GM12878 (cell line): ENCODE measurements around the gene ARHGEF3. TPM values are rescaled to one million over a fixed set of nuclear protein-coding genes. Genes with fewer than 3 reads are reported as not detected.

Experiments used
- ASH2L ChIP-seq: fragments of 300-600, 200-600 bp; sonication (generic); IDR thresholded peaks from 2 replicates; pipeline ENCODE4 v1.6.1; 2017; ENCODE audit warnings: low read depth, mild to moderate bottlenecking, borderline replicate concordance
- BACH1 ChIP-seq: fragments of 450-650 bp; IDR thresholded peaks from 2 replicates; pipeline ENCODE4 v1.6.1; 2017; ENCODE audit warnings: mild to moderate bottlenecking, borderline replicate concordance
- CBX3 ChIP-seq: fragments of 200-600 bp; sonication (generic); IDR thresholded peaks from 2 replicates; pipeline ENCODE4 v1.6.1; 2016; ENCODE audit warnings: low read depth, borderline replicate concordance
- CHD1 ChIP-seq: IDR thresholded peaks from 2 replicates; pipeline ENCODE4 v1.6.1; 2012; ENCODE audit warnings: low read depth, low read length, improper control_type of control experiment
- CHD4 ChIP-seq: fragments of 200-600 bp; sonication (generic); IDR thresholded peaks from 2 replicates; pipeline ENCODE4 v1.6.1; 2016; ENCODE audit warnings: mild to moderate bottlenecking
- CREB1 ChIP-seq: IDR thresholded peaks from 2 replicates; pipeline ENCODE4 v1.6.1; 2012; ENCODE audit warnings: low read depth, mild to moderate bottlenecking, inconsistent platforms
- ESRRA ChIP-seq: IDR thresholded peaks from 2 replicates; pipeline ENCODE4 v1.6.1; 2012; ENCODE audit warnings: mild to moderate bottlenecking, low read length, improper control_type of control experiment
- FOXK2 ChIP-seq: fragments of 450-650 bp; IDR thresholded peaks from 2 replicates; pipeline ENCODE4 v1.6.1; 2017; ENCODE audit warnings: mild to moderate bottlenecking, moderate library complexity
- HDGF ChIP-seq: fragments of 450-650 bp; IDR thresholded peaks from 2 replicates; pipeline ENCODE4 v1.6.1; 2016; ENCODE audit warnings: antibody characterized with exemption
- IKZF1 ChIP-seq: fragments of 450-650 bp; conservative IDR thresholded peaks from 2 replicates; pipeline ENCODE4 v1.6.1; 2017; ENCODE audit warnings: antibody characterized with exemption, mild to moderate bottlenecking
- MEF2B ChIP-seq: fragments of 450-650 bp; IDR thresholded peaks from 2 replicates; pipeline ENCODE4 v1.6.1; 2018; ENCODE audit warnings: mild to moderate bottlenecking, moderate library complexity; ENCODE audit not compliant: partially characterized antibody, poor library complexity, severe bottlenecking
- MYC ChIP-seq: IDR thresholded peaks from 2 replicates; pipeline ENCODE4 v1.6.1; 2011; ENCODE audit warnings: mild to moderate bottlenecking, low read length, moderate library complexity, inconsistent platforms; ENCODE audit not compliant: insufficient read depth, insufficient replicate concordance, insufficient read length, severe bottlenecking
- NFIC ChIP-seq: IDR thresholded peaks from 2 replicates; pipeline ENCODE4 v1.6.1; 2012; ENCODE audit warnings: low read depth, mild to moderate bottlenecking, inconsistent platforms, low read length, moderate library complexity
- NKRF ChIP-seq: fragments of 450-650 bp; conservative IDR thresholded peaks from 2 replicates; pipeline ENCODE4 v1.6.1; 2017; ENCODE audit warnings: mild to moderate bottlenecking, moderate library complexity
- NR2C2 ChIP-seq: IDR thresholded peaks from 2 replicates; pipeline ENCODE4 v1.6.1; 2011; ENCODE audit warnings: borderline replicate concordance, low read depth; ENCODE audit not compliant: control insufficient read depth, insufficient read length
- RCOR1 ChIP-seq: conservative IDR thresholded peaks from 2 replicates; pipeline ENCODE4 v1.6.1; 2012; ENCODE audit warnings: low read depth, low read length, improper control_type of control experiment
- RELA ChIP-seq: fragments of 450-650 bp; IDR thresholded peaks from 2 replicates; pipeline ENCODE4 v1.8.0; 2014; ENCODE audit warnings: borderline replicate concordance; ENCODE audit not compliant: partially characterized antibody
- SIN3A ChIP-seq: IDR thresholded peaks from 2 replicates; pipeline ENCODE4 v1.6.1; 2012; ENCODE audit warnings: low read depth, low read length, improper control_type of control experiment
- SMC3 ChIP-seq: IDR thresholded peaks from 2 replicates; pipeline ENCODE4 v1.6.1; 2011; ENCODE audit warnings: low read length, improper control_type of control experiment, borderline replicate concordance
- TARDBP ChIP-seq: IDR thresholded peaks from 2 replicates; pipeline ENCODE4 v1.6.1; 2016; ENCODE audit warnings: borderline replicate concordance
- polyA plus RNA-seq, 11 experiments: library from polyadenylated mRNA; depleted of rRNA in 4 of 11; unstranded in 6 of 11; stranded (reverse) in 5 of 11; fragments of >200 nt; fragmentation: Nextera tagmentation in 4 of 11; fragmentation: Illumina TruSeq in 1 of 11; extraction: Ambion mirVana in 4 of 11; extraction: Trizol in 1 of 11; gene quantifications; 1 replicate in 1 of 11; 2 replicates in 10 of 11; pipeline versions ENCODE4 v1.2.1 to v1.2.3, GENCODE V29; 2011 to 2016; ENCODE audit warnings: inconsistent platforms in 2 of 11, missing spikeins in 2 of 11, low read depth in 1 of 11
- total RNA-seq, 4 experiments: library from RNA; depleted of rRNA in 3 of 4; stranded (reverse); fragments of >200 nt in 3 of 4; fragmentation: Illumina TruSeq in 1 of 4; extraction: Trizol in 1 of 4; gene quantifications; 2 replicates each; pipeline versions ENCODE4 v1.2.1 to v1.2.3, GENCODE V29; 2013 to 2021
- TF ChIP-seq, protein P1 (sequence below): fragments of 450-650 bp; IDR thresholded peaks from 2 replicates; pipeline ENCODE4 v1.6.1; 2017; ENCODE audit warnings: antibody characterized with exemption, mild to moderate bottlenecking, moderate library complexity
- TF ChIP-seq, protein P2 (sequence below): fragments of 450-650 bp; IDR thresholded peaks from 2 replicates; pipeline ENCODE4 v1.6.1; 2016; ENCODE audit warnings: mild to moderate bottlenecking
- TF ChIP-seq, protein P3 (sequence below), 3 experiments: IDR thresholded peaks in 2 of 3; conservative IDR thresholded peaks in 1 of 3; 2 replicates each; pipeline ENCODE4 v1.5.1; 2011; ENCODE audit warnings: low read depth in 3 of 3, low read length in 3 of 3, mild to moderate bottlenecking in 3 of 3, control low read depth in 2 of 3, moderate library complexity in 2 of 3, inconsistent platforms in 1 of 3, mixed read lengths in 1 of 3; ENCODE audit not compliant: control insufficient read depth in 2 of 3, insufficient read depth in 1 of 3; ENCODE audit errors: extremely low read depth in 1 of 3

Gene ARHGEF3
- total and polyA plus RNA-seq, 10 of the 15 experiments (the other 5 are each of a cell fraction or from before 2014, with no cell fraction given), result 21.8 to 78.7 (median 56.2) TPM

DNA sequence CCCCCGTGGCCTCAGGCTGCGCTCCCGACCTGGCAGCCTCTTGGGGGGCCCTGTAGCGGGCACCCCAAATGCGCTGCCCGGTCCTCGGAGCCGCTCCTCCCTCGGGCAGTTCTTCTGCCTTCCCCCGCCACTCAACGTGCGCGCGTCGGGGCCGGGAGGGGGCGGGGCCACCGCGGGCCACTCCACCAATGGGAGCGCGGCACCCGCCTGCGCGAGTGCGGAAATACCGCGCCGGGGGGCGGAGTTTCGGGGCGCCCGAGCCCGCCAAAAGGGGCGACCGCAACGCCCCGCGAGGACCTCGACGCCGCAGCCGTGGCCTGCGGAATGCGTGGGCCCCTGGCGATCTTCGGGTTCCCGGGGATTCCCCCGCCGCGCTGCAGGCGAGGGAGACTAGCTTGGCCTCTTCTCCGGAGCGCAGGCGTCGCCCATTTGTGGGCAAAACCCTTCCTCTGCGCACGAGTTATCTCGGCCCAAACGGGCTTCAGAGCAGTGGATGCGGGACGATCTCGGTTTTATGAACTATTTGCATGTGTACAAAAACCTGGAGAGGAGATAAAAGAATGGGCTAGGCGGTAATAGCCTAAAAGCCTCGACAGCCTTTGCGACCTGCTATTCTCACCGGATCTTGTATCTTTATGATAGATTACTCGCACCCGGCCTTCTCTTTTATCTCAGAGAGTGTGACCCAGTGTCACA is 118.5 kb downstream of the ARHGEF3 start, which contains the start of gene TASOR (continued):
- TF ChIP-seq, protein P1, sequence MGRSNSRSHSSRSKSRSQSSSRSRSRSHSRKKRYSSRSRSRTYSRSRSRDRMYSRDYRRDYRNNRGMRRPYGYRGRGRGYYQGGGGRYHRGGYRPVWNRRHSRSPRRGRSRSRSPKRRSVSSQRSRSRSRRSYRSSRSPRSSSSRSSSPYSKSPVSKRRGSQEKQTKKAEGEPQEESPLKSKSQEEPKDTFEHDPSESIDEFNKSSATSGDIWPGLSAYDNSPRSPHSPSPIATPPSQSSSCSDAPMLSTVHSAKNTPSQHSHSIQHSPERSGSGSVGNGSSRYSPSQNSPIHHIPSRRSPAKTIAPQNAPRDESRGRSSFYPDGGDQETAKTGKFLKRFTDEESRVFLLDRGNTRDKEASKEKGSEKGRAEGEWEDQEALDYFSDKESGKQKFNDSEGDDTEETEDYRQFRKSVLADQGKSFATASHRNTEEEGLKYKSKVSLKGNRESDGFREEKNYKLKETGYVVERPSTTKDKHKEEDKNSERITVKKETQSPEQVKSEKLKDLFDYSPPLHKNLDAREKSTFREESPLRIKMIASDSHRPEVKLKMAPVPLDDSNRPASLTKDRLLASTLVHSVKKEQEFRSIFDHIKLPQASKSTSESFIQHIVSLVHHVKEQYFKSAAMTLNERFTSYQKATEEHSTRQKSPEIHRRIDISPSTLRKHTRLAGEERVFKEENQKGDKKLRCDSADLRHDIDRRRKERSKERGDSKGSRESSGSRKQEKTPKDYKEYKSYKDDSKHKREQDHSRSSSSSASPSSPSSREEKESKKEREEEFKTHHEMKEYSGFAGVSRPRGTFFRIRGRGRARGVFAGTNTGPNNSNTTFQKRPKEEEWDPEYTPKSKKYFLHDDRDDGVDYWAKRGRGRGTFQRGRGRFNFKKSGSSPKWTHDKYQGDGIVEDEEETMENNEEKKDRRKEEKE, result no peak
- TF ChIP-seq ESRRA, result no peak
- no peak for TF ChIP-seq NFIC
- TF ChIP-seq NR2C2, result no peak
- no peak for TF ChIP-seq BACH1
- no peak for TF ChIP-seq RCOR1
- no peak for TF ChIP-seq FOXK2
- TF ChIP-seq NKRF, result no peak; the same call in 1 of the 2 replicates
- no peak; the same call in 1 of the 2 replicates for TF ChIP-seq SIN3A
- TF ChIP-seq SMC3, result no peak
- TF ChIP-seq TARDBP, result peak; percentile 45
- peak; percentile 41; the same call in 1 of the 2 replicates for TF ChIP-seq CREB1
- TF ChIP-seq IKZF1, result peak; percentile 57
- TF ChIP-seq RELA, result no peak
- TF ChIP-seq CHD1, result no peak
- TF ChIP-seq MYC, result no peak
- TF ChIP-seq, protein P2, sequence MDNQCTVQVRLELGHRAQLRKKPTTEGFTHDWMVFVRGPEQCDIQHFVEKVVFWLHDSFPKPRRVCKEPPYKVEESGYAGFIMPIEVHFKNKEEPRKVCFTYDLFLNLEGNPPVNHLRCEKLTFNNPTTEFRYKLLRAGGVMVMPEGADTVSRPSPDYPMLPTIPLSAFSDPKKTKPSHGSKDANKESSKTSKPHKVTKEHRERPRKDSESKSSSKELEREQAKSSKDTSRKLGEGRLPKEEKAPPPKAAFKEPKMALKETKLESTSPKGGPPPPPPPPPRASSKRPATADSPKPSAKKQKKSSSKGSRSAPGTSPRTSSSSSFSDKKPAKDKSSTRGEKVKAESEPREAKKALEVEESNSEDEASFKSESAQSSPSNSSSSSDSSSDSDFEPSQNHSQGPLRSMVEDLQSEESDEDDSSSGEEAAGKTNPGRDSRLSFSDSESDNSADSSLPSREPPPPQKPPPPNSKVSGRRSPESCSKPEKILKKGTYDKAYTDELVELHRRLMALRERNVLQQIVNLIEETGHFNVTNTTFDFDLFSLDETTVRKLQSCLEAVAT, result peak; percentile 79
- TF ChIP-seq MEF2B, result no peak
- no peak for TF ChIP-seq CHD4
- TF ChIP-seq ASH2L, result no peak
- TF ChIP-seq HDGF, result no peak
- TF ChIP-seq, protein P3, sequence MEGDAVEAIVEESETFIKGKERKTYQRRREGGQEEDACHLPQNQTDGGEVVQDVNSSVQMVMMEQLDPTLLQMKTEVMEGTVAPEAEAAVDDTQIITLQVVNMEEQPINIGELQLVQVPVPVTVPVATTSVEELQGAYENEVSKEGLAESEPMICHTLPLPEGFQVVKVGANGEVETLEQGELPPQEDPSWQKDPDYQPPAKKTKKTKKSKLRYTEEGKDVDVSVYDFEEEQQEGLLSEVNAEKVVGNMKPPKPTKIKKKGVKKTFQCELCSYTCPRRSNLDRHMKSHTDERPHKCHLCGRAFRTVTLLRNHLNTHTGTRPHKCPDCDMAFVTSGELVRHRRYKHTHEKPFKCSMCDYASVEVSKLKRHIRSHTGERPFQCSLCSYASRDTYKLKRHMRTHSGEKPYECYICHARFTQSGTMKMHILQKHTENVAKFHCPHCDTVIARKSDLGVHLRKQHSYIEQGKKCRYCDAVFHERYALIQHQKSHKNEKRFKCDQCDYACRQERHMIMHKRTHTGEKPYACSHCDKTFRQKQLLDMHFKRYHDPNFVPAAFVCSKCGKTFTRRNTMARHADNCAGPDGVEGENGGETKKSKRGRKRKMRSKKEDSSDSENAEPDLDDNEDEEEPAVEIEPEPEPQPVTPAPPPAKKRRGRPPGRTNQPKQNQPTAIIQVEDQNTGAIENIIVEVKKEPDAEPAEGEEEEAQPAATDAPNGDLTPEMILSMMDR (IDR thresholded peaks at IDR 0.05 in 2 of 3, conservative IDR thresholded peaks at IDR 0.05 in 1 of 3; ENCODE audit: control insufficient read depth in 2 of 3, extremely low read depth in 1 of 3, insufficient read depth in 1 of 3, low read depth in 3 of 3, low read length in 3 of 3), result no peak
- TF ChIP-seq CBX3, result no peak
